Right lobe of liver (tissue), 4 donors: Measurements from ENCODE around the gene DYNC2H1.

Experiments used
- POLR2A ChIP-seq: fragments of 450-650 bp; IDR thresholded peaks from one replicate; pipeline ENCODE4 v1.6.1; 2017; ENCODE audit warnings: antibody characterized with exemption, mild to moderate bottlenecking
- TF ChIP-seq, protein P1 (sequence below), 4 donors: fragments of 200-600 bp in 3 of 4; fragments of 450-650 bp in 1 of 4; IDR thresholded peaks; one replicate each; pipeline versions ENCODE4 v1.5.1 to v1.8.0; 2016 to 2022; ENCODE audit warnings: antibody characterized with exemption in 4 of 4, mild to moderate bottlenecking in 2 of 4
- donor health status: DM: no; HTN: no; CAD: no.
- donor health status: DM: no; HTN: no; CAD: no.
- donor health status: DM: no; HTN: yes; CAD: no.

DNA sequence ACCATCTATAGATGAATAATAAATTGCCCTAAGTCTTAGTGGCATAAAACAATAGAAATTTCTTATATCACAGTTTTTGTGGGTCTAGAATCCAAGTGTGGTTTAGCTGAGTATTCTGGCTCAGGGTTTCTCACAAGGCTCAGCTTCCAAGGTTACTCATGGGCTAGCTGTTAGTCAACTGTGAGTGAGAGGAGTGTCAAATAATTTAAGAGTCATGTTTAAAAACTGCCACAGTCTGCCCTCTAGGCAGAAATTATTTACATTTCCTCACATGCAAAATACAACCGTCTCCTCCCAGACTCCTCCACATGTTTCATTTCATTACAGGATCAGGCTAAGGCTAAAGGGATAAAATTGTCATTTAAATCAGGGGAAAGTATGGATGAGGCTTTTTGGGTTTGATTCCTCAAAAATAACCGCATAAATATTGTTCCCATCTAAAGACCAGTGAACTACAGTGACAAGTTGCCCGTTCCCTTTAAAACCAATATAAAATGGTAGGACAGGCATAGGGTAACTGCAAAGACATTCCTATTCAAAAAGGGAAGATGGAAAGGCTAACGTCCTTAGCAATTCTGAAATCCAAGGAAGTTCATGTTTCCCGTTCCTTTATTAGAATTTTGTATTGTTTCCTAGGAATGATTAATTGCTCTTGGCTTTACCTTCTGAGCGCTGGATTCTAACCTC, 324.3 kb downstream of the DYNC2H1 start:
- TF ChIP-seq POLR2A, result no peak
- TF ChIP-seq, protein P1, sequence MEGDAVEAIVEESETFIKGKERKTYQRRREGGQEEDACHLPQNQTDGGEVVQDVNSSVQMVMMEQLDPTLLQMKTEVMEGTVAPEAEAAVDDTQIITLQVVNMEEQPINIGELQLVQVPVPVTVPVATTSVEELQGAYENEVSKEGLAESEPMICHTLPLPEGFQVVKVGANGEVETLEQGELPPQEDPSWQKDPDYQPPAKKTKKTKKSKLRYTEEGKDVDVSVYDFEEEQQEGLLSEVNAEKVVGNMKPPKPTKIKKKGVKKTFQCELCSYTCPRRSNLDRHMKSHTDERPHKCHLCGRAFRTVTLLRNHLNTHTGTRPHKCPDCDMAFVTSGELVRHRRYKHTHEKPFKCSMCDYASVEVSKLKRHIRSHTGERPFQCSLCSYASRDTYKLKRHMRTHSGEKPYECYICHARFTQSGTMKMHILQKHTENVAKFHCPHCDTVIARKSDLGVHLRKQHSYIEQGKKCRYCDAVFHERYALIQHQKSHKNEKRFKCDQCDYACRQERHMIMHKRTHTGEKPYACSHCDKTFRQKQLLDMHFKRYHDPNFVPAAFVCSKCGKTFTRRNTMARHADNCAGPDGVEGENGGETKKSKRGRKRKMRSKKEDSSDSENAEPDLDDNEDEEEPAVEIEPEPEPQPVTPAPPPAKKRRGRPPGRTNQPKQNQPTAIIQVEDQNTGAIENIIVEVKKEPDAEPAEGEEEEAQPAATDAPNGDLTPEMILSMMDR (IDR thresholded peaks at IDR 0.05), result no peak
